Activated CD8-positive, alpha-beta memory T cell treated with anti-CD3 and anti-CD28 coated beads, Interleukin-2, amount 50 U/mL, for 24 hours (primary cell): ENCODE results near the gene DMWD.

Source experiments
- DNase-seq: peaks from one replicate; pipeline ENCODE4 v3.0.0-alpha.2; 2020; ENCODE audit errors: extremely low read depth

The DMWD gene

GRCh38 chr19:45786533-45786894, 6.1 kb downstream of the DMWD start:
- no peak for DNase-seq

GRCh38 chr19:45785781-45786532, 6.7 kb downstream of the DMWD start:
- DNase-seq = no peak

- no peak for DNase-seq
Measured at GRCh38 chr19:45785097-45785496, 7.5 kb downstream of the DMWD start.

GRCh38 chr19:45784096-45784495, 8.5 kb downstream of the DMWD start:
- DNase-seq = no peak

GRCh38 chr19:45782820-45783785, 9.5 kb downstream of the DMWD start:
- no peak for DNase-seq

- no peak for DNase-seq
Measured at GRCh38 chr19:45782162-45782691, 10.4 kb downstream of the DMWD start, which contains the start of gene DMPK. DMPK (minus strand) TSS chr19:45782490; CDS start chr19:45782352, 138 bp downstream.

GRCh38 chr19:45781214-45782161, 11.2 kb downstream of the DMWD start:
- DNase-seq = no peak

GRCh38 chr19:45780448-45781213, 12.0 kb downstream of the DMWD start:
- no peak for DNase-seq

GRCh38 chr19:45780146-45780447, 12.5 kb downstream of the DMWD start:
- no peak for DNase-seq

GRCh38 chr19:45779231-45780145, 13.2 kb downstream of the DMWD start:
- DNase-seq = peak; percentile 80

GRCh38 chr19:45778010-45778661, 14.5 kb downstream of the DMWD start:
- DNase-seq = no peak

GRCh38 chr19:45777395-45777961, 15.2 kb downstream of the DMWD start:
- DNase-seq = no peak

GRCh38 chr19:45774765-45775164, 17.9 kb downstream of the DMWD start:
- no peak for DNase-seq

- DNase-seq = no peak
Measured at GRCh38 chr19:45773384-45773783, 19.3 kb downstream of the DMWD start.

- DNase-seq = no peak
Measured at GRCh38 chr19:45772912-45773311, 19.7 kb downstream of the DMWD start.

- DNase-seq = no peak
Measured at GRCh38 chr19:45772130-45772840, 20.4 kb downstream of the DMWD start.

- DNase-seq = no peak
Measured at GRCh38 chr19:45771311-45771933, 21.2 kb downstream of the DMWD start.
